Stimulated activated CD8-positive, alpha-beta memory T cell treated with anti-CD3 and anti-CD28 coated beads, Interleukin-15, amount 100 ng/mL, for 48 hours (primary cell): ENCODE measurements around the gene RHOC.

ENCODE experiments used
- DNase-seq, 2 donors: peaks; one replicate each; pipeline ENCODE4 v3.0.0-alpha.2; 2020; ENCODE audit warnings: low read depth in 2 of 2

The RHOC gene

GRCh38 chr1:112717263-112717873 lies 10.4 kb upstream of the RHOC start:
- no peak for DNase-seq

- DNase-seq: peak; percentile 56 to 57
Observed at GRCh38 chr1:112716133-112716720, 9.3 kb upstream of the RHOC start.

GRCh38 chr1:112715264-112716053 lies 8.5 kb upstream of the RHOC start, which contains the start of gene PPM1J:
TSS of gene PPM1J (minus strand) at chr1:112715332. CDS start at chr1:112715301, 31 bp downstream.
- peak; percentile 94 to 95 for DNase-seq

- DNase-seq: no peak
Observed at GRCh38 chr1:112714313-112715263, 7.7 kb upstream of the RHOC start.

- no peak for DNase-seq
Observed at GRCh38 chr1:112713466-112714312, 6.8 kb upstream of the RHOC start.

GRCh38 chr1:112712701-112713128 lies 5.8 kb upstream of the RHOC start:
- no peak for DNase-seq

GRCh38 chr1:112712191-112712590 lies 5.3 kb upstream of the RHOC start:
- DNase-seq: no peak

GRCh38 chr1:112711670-112712069 lies 4.7 kb upstream of the RHOC start:
- DNase-seq: no peak

- DNase-seq: no peak
Observed at GRCh38 chr1:112711041-112711440, 4.1 kb upstream of the RHOC start.

GRCh38 chr1:112710586-112710985 lies 3.7 kb upstream of the RHOC start:
- DNase-seq: no peak

GRCh38 chr1:112710159-112710558 lies 3.2 kb upstream of the RHOC start:
- no peak for DNase-seq

GRCh38 chr1:112708489-112708888 lies 1.6 kb upstream of the RHOC start:
- no peak for DNase-seq

- DNase-seq: no peak
Observed at GRCh38 chr1:112708002-112708448, 1.1 kb upstream of the RHOC start.

GRCh38 chr1:112707221-112708001 lies 484 bp upstream of the RHOC start:
- DNase-seq: peak; percentile 58

- peak in 1 of 2 donors; percentile 44 for DNase-seq
Observed at GRCh38 chr1:112704934-112705627, 1.8 kb downstream of the RHOC start.

GRCh38 chr1:112704391-112704933 lies 2.5 kb downstream of the RHOC start:
- no peak for DNase-seq

- DNase-seq: no peak
Observed at GRCh38 chr1:112703706-112704105, 3.2 kb downstream of the RHOC start.

GRCh38 chr1:112702420-112703261 lies 4.3 kb downstream of the RHOC start:
- DNase-seq: no peak
